AG09309 (cell line): ENCODE measurements around the gene GSK3B.

ENCODE experiments used
- DNase-seq: peaks from one replicate; pipeline ENCODE4 v3.0.0-alpha.2; 2010; ENCODE audit warnings: low read depth
- H3K4me3 ChIP-seq: 2 replicates; pipeline ENCODE4 v1.5.1; 2011; ENCODE audit warnings: mild to moderate bottlenecking, low read depth, low read length, moderate library complexity; ENCODE audit not compliant: control insufficient read depth
- TF ChIP-seq, protein P1 (sequence below): IDR thresholded peaks from 2 replicates; pipeline ENCODE4 v1.5.1; 2011; ENCODE audit warnings: mild to moderate bottlenecking, low read depth, low read length, inconsistent platforms; ENCODE audit not compliant: insufficient read depth, control insufficient read depth; ENCODE audit errors: missing control alignments

The GSK3B gene

DNA sequence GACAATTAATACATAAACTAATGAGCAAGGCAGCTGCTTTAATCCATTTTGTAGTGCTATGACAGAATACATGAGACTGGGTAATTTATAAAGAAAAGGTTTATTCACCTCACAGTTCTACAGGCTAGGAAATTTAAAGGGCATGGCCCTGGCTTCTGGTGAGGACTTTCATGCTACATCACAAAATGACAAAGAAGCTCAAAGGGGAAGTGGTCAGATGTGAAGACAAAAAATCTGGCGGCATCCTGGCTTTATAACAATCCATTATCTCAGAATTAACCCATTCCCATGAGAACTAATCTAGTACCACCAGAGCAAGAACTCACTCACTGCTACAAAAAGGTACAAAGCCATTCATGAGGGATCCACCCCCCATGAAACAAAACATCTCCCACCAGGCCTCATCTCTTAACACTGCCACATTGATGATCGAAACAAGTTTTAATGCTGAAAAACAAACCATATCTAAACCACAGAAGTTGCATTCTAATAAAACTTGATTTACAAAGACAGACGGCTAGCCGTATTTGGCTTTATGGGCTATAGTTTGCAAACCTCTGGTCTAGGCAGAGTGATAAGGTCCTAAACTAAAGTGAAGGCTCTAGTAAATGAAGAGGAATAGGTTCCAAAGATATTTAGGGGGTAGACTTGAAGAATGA lies 44.2 kb downstream of the GSK3B start:
- TF ChIP-seq, protein P1, sequence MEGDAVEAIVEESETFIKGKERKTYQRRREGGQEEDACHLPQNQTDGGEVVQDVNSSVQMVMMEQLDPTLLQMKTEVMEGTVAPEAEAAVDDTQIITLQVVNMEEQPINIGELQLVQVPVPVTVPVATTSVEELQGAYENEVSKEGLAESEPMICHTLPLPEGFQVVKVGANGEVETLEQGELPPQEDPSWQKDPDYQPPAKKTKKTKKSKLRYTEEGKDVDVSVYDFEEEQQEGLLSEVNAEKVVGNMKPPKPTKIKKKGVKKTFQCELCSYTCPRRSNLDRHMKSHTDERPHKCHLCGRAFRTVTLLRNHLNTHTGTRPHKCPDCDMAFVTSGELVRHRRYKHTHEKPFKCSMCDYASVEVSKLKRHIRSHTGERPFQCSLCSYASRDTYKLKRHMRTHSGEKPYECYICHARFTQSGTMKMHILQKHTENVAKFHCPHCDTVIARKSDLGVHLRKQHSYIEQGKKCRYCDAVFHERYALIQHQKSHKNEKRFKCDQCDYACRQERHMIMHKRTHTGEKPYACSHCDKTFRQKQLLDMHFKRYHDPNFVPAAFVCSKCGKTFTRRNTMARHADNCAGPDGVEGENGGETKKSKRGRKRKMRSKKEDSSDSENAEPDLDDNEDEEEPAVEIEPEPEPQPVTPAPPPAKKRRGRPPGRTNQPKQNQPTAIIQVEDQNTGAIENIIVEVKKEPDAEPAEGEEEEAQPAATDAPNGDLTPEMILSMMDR = no peak
- DNase-seq = no peak
- no peak overlapping the region for H3K4me3 ChIP-seq

DNA sequence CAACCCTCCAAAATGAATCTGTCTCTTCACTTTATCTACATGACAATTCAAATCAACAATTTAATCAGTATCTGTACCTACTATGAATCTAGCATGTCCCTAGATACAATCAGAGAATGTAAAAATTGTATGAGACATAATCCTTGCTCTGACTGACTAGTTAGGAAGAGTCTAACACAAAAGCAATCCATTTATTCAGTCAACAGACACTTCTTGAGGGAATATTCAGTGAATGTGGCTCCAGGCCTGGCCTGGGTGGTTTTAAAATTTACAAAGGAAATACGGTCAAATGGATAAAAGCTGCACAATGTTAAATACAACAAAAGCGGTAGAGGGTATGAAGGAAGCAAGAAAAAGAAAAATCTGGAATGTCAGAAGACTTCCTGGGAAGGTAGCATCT lies 45.2 kb downstream of the GSK3B start:
- DNase-seq = no peak
- no peak overlapping the region for H3K4me3 ChIP-seq
- TF ChIP-seq, protein P1 = no peak

DNA sequence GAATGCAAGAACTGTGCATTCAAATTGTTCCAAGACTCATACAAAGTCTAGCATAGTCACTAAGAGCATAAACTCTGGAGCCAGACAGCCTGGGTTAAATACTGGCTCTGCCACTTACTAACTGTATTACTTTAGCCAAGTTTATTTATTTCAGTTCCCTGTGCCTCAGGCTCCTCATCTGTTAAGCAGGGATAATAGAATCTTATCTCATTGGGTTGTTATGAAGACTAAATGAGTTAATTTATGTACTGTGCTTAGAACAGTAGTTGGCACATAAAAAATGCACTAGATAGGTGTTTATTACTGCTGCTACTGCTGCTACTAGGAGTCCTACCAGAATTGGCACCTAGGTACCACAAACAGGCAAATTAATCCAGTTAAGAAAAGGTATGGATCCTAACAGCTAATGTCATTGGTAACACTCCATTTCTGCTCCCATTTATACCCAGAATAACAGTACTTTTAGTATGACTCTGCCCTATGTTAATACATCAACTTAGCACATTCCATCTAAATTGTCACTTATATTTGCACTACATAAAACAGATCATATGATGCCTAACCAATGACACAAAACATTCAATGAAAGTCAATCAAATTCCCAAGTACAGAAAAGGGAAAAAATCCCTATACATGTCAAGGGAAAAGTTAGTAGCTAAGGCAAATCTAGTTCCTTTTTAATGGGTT lies 45.7 kb downstream of the GSK3B start:
- no peak for DNase-seq
- no peak overlapping the region for H3K4me3 ChIP-seq
- TF ChIP-seq, protein P1 = no peak

DNA sequence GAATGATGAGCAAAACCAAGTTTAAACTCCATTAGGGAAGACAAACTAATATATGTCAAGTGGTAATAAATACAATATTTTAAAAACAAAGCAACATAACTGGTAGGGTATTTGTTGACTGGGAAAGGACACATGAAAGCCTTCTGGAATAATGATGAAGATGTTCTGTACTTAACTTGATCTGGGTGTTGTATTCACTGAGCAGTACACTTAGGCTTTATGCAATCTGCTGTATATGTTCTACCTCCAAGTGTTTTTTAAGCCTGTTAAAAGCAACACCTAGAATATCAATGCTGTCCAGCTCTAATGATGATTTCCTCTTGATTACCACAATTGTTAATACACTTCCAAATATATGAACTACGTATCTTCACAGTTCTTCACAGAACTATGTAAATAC lies 46.6 kb downstream of the GSK3B start:
- TF ChIP-seq, protein P1 = no peak
- H3K4me3 ChIP-seq = no peak overlapping the region
- no peak for DNase-seq

DNA sequence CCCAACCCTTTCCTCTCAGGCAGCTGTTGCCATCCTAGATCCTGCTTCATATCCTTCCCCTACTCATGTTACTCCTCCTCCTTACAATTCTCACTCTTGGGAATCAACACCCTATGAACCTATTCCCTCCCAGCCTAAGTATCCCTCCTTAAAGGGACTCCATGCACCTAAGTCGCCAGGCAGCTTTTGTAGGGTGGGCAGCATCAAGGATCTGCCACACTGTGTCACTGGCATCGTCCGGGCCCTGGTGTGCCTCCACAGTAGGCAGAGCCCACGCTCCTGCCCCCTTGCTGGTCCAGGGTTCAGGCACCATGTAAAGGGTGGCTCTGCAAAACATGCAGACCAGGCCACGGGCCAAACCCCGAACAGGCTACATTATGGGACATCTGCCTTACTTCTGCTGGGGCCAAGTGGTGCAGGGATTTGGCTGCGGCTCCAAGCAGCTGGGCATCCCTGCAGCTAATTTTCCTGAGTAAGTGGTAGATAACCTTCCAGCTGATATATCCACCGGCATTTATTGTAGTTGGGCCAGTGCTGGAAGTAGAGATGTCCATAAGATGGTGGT lies 53.4 kb downstream of the GSK3B start:
- DNase-seq = no peak
- H3K4me3 ChIP-seq = no peak overlapping the region
- TF ChIP-seq, protein P1 = no peak

DNA sequence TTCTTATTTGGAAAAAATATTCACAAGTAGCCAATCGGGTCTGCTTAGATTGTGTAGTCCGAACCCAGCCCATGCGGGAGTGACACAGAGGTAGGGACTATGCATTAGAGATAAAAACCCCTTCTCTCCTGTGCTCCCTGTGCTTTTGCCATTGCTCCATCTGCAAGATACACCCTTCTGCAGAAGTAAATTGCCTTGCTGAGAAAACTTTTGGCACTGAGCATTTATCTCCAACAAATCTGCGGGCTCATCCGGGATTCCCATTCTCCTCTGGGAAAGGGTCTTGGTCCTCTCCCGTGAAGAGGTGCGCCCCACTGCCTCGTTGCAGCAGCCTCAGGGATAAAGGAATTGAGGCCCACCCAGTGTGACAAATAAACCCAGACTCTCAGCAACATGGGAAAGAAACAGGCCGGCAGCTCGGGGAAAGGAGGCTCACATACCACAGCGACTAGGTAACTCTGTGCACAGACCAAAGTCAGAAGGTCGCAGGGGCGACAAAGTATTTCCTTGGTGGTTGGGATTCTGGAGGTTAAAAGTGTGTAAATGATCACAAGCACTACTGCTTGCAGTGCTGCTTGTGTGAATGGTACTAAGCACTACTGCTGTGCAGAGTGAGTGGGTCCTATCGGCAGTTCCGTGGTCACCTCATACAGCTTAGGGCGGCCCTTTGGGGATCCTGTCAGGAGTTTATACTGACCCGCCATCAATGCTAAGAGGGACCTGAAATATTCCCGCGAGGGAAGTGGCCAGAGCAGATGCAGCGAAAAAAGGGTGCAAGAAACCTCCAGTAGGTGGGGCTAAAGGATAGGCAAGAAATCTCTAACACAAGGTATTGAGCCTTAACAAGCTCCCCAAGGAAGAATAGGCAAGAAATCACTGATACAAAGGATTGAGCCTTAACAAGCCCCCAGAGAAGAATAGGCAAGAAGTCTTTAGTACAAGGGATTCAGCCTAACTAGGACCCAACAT lies 54.3 kb downstream of the GSK3B start:
- TF ChIP-seq, protein P1 = no peak
- no peak for DNase-seq

More for the DNA sequence above, 54.3 kb downstream of the GSK3B start:
- H3K4me3 ChIP-seq = no peak overlapping the region
